ENCODE measurements around the gene MORC4.
A peak's percentile ranks its signal among the peaks of the same experiment; 100 is the strongest.

MORC4 gene

GRCh38 chrX:106903856-106904528 lies 96.0 kb downstream of the MORC4 start:
- DNase-seq, result no peak

GRCh38 chrX:106903291-106903824 lies 96.7 kb downstream of the MORC4 start, which contains the start of gene RIPPLY1:
RIPPLY1 (minus strand) TSS chrX:106903341; CDS start chrX:106903287, 54 bp downstream.
- DNase-seq, result no peak

GRCh38 chrX:106902684-106903083 lies 97.3 kb downstream of the MORC4 start:
- no peak for DNase-seq

- DNase-seq, result no peak
Measured at GRCh38 chrX:106901781-106902219, 98.2 kb downstream of the MORC4 start.

GRCh38 chrX:106901341-106901740 lies 98.7 kb downstream of the MORC4 start:
- DNase-seq, result no peak

GRCh38 chrX:106899841-106900240 lies 100.2 kb downstream of the MORC4 start:
- no peak for DNase-seq

- DNase-seq, result no peak
Measured at GRCh38 chrX:106899276-106899675, 100.7 kb downstream of the MORC4 start.

- DNase-seq, result peak; percentile 55
Measured at GRCh38 chrX:106898462-106898861, 101.5 kb downstream of the MORC4 start.

- no peak for DNase-seq
Measured at GRCh38 chrX:106897259-106897658, 102.8 kb downstream of the MORC4 start.

- no peak for DNase-seq
Measured at GRCh38 chrX:106894978-106895452, 105.0 kb downstream of the MORC4 start.

- DNase-seq, result peak; percentile 66
Measured at GRCh38 chrX:106894392-106894909, 105.6 kb downstream of the MORC4 start.

GRCh38 chrX:106891762-106892460 lies 108.1 kb downstream of the MORC4 start:
- no peak for DNase-seq
